Measurements from ENCODE around the gene RCAN3. TPM values are rescaled to one million over a fixed set of nuclear protein-coding genes. Genes with fewer than 3 reads are reported as not detected.
"Not testable (repeated sequence)": the region's sequence is repeated elsewhere in the genome, so short reads cannot be mapped to it uniquely, and the experiment has no call there.

Gene RCAN3
- total RNA-seq, 4 donors from 2014 or later = 6.0 to 22.8 (median 10.8) TPM

DNA sequence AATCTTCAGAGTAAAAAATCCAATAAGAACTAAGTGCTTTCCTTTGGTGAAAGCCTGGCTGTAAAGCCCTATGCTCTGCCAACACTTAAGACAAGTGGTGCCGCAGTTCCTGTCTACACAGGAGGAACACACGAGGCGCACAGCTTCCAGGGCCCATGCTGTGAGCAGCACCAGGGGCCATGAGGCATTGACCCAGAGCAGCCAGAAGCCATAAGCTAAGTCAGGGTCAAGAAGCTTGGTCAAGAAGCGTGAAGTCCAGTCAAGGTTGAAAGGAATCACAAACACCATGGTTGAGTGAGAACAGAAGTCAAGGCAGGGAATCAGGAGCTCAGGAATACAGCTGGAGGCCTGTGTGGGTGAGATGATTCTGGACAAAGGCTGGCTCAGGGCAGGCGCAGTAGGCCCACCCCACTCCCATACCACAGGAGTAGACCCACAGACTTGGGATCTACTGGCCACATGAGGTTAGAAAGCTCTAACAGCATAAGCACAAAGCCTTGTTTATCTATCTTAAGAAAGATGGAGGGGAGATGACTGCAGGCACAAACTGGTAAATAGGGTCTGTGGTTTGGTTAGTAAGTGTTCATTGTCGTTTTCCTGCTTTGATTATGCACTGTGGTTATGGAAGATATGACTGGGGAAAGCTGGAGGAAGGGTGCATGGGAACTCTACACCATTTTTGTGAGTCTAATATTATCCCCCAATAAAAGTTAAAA is 42.9 kb upstream of the RCAN3 start:
- H3K27ac ChIP-seq = no peak overlapping the region
- H3K36me3 ChIP-seq = peaks cover 0 to 85% (median 0%) of the 10 kb centered on the region in 3 donors
- no peaks in the 10 kb centered on the region for H3K4me1 ChIP-seq
- WGBS, 2 donors = 84 to 89% methylated on average over 6 of the region's 6 CpGs
- no peak overlapping the region for H3K4me3 ChIP-seq
- H3K9me3 ChIP-seq = no peaks in the 10 kb centered on the region
- no peaks in the 10 kb centered on the region for H3K27me3 ChIP-seq
- DNase-seq (ENCODE audit: low spot score in 2 of 2) = no peak
- TF ChIP-seq EP300 (IDR thresholded peaks at IDR 0.05) = no peak
- TF ChIP-seq POLR2A (IDR thresholded peaks at IDR 0.05) = no peak
- TF ChIP-seq, protein P1, sequence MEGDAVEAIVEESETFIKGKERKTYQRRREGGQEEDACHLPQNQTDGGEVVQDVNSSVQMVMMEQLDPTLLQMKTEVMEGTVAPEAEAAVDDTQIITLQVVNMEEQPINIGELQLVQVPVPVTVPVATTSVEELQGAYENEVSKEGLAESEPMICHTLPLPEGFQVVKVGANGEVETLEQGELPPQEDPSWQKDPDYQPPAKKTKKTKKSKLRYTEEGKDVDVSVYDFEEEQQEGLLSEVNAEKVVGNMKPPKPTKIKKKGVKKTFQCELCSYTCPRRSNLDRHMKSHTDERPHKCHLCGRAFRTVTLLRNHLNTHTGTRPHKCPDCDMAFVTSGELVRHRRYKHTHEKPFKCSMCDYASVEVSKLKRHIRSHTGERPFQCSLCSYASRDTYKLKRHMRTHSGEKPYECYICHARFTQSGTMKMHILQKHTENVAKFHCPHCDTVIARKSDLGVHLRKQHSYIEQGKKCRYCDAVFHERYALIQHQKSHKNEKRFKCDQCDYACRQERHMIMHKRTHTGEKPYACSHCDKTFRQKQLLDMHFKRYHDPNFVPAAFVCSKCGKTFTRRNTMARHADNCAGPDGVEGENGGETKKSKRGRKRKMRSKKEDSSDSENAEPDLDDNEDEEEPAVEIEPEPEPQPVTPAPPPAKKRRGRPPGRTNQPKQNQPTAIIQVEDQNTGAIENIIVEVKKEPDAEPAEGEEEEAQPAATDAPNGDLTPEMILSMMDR (IDR thresholded peaks at IDR 0.05) = no peak

- H3K4me3 ChIP-seq; H3K27me3 ChIP-seq; H3K4me1 ChIP-seq; H3K27ac ChIP-seq; H3K9me3 ChIP-seq; DNase-seq (ENCODE audit: low spot score in 2 of 2): not testable (repeated sequence)
- WGBS, 2 donors = 91 to 94% methylated on average over 4 of the region's 4 CpGs
- H3K36me3 ChIP-seq = peaks cover 0 to 83% (median 0%) of the 10 kb centered on the region in 3 donors
Measured at GRCh38 chr1:24462128-24462527, 40.5 kb upstream of the RCAN3 start.

GRCh38 chr1:24463776-24464735 is 38.6 kb upstream of the RCAN3 start:
- no peak overlapping the region for H3K27ac ChIP-seq
- WGBS, 2 donors = 50 to 55% methylated on average over 14 of the region's 14 CpGs
- no peaks in the 10 kb centered on the region for H3K27me3 ChIP-seq
- no peak overlapping the region for H3K4me3 ChIP-seq
- DNase-seq (ENCODE audit: low spot score in 2 of 2) = no peak
- H3K36me3 ChIP-seq = peaks cover 0 to 83% (median 0%) of the 10 kb centered on the region in 3 donors
- no peaks in the 10 kb centered on the region for H3K4me1 ChIP-seq
- no peak for TF ChIP-seq POLR2A (IDR thresholded peaks at IDR 0.05)
- no peak for TF ChIP-seq EP300 (IDR thresholded peaks at IDR 0.05)
- TF ChIP-seq, protein P1 (IDR thresholded peaks at IDR 0.05) = no peak
- H3K9me3 ChIP-seq = no peaks in the 10 kb centered on the region

DNA sequence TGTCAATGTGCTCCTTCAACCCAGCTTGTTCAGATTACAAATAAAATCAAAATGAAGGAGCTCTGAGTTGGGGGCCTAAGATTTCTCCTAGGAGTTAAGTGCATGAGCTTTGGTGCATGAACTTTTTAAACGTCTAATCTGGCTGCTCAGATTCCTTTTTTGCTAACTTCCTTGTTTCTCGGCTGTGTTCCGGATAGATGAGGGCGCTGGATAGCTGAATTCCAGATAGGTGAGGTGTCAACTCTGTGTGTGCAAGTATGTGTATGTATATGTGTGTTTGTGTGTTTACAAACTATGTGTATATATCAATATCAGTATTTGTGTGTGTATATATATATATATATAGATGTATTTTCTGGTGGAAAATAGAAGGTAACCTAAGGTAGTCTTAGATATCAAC is 37.5 kb upstream of the RCAN3 start:
- H3K4me3 ChIP-seq = no peak overlapping the region
- 69 to 71% methylated on average over 4 of the region's 4 CpGs for WGBS, 2 donors
- no peak for TF ChIP-seq POLR2A (IDR thresholded peaks at IDR 0.05)
- TF ChIP-seq, protein P1 (IDR thresholded peaks at IDR 0.05) = no peak
- TF ChIP-seq EP300 (IDR thresholded peaks at IDR 0.05) = no peak
- no peak for DNase-seq (ENCODE audit: low spot score in 2 of 2)
- H3K27ac ChIP-seq = no peak overlapping the region
- H3K36me3 ChIP-seq = peaks cover 0 to 82% (median 2%) of the 10 kb centered on the region in 3 donors
- no peaks in the 10 kb centered on the region for H3K27me3 ChIP-seq
- no peaks in the 10 kb centered on the region for H3K4me1 ChIP-seq
- peaks cover 0 to 3% (median 0%) of the 10 kb centered on the region in 4 donors for H3K9me3 ChIP-seq

DNA sequence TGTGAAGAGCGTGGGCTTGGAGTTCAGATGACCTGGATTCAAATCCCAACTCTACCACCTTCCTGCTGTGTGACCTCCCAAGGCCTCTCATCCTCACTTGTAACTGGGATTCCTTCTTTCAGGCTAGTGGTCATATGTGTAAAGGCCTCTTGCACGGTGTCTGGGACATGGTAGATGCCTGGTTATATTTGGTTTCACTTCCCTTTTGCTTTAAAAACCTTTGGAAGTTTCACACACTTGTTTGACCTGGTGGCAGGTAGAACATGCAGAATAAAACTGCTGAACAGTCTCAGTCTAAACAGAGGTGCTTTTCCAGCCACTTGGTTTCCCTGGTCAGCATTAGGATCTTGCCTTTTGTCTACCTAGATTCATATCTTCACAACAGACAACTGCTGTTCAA is 37.0 kb upstream of the RCAN3 start:
- TF ChIP-seq, protein P1 (IDR thresholded peaks at IDR 0.05) = no peak
- no peak for TF ChIP-seq POLR2A (IDR thresholded peaks at IDR 0.05)
- TF ChIP-seq EP300 (IDR thresholded peaks at IDR 0.05) = no peak
- H3K27me3 ChIP-seq = no peaks in the 10 kb centered on the region
- 91 to 100% methylated on average over 2 of the region's 2 CpGs for WGBS, 2 donors

More for the DNA sequence above, 37.0 kb upstream of the RCAN3 start:
- DNase-seq (ENCODE audit: low spot score in 2 of 2) = no peak
- Histone ChIP-seq H3K27ac (no peak overlapping the region), H3K36me3 (peaks cover 0 to 80% (median 2%) of the 10 kb centered on the region in 3 donors), H3K4me3 (no peak overlapping the region), H3K9me3 (peaks cover 0 to 6% (median 0%) of the 10 kb centered on the region in 4 donors), H3K4me1 (no peaks in the 10 kb centered on the region)

Data from tibial nerve (tissue), 4 donors.